CD4-positive, CD25-positive, alpha-beta regulatory T cell (primary cell): ENCODE results near the gene EIF3C. TPM values are rescaled to one million over a fixed set of nuclear protein-coding genes. Genes with fewer than 3 reads are reported as not detected.
"Not testable (repeated sequence)": the region's sequence is repeated elsewhere in the genome, so short reads cannot be mapped to it uniquely, and the experiment has no call there.

Experiments used
- ATAC-seq, 2 donors: fragments of 150-1000 bp; cut with Tn5 transposase; one replicate each; pipeline ENCODE4 v1.10.0; 2021; ENCODE audit warnings: low read depth in 2 of 2, moderate number of reproducible peaks in 2 of 2, moderate library complexity in 1 of 2
- DNase-seq, 3 donors: peaks; one replicate each; pipeline versions ENCODE4 v3.0.0 to v3.0.0-alpha.2; 2012 to 2022; ENCODE audit warnings: mixed read lengths in 1 of 3
- H3K27ac ChIP-seq: one replicate; pipeline ENCODE4 v1.7.0; 2013; ENCODE audit warnings: mild to moderate bottlenecking, low read length; ENCODE audit not compliant: insufficient read depth, poor library complexity, severe bottlenecking
- H3K27me3 ChIP-seq: one replicate; pipeline ENCODE4 v1.7.0; 2013; ENCODE audit warnings: low read length; ENCODE audit not compliant: control insufficient read depth, insufficient read depth
- H3K36me3 ChIP-seq: one replicate; pipeline ENCODE4 v1.7.0; 2013; ENCODE audit warnings: mild to moderate bottlenecking, low read length, moderate library complexity; ENCODE audit not compliant: control insufficient read depth, insufficient read depth
- H3K4me1 ChIP-seq: 2 replicates; pipeline ENCODE4 v1.7.0; 2013; ENCODE audit warnings: mild to moderate bottlenecking, low read length; ENCODE audit not compliant: insufficient read depth, control insufficient read depth, poor library complexity, severe bottlenecking
- H3K4me3 ChIP-seq: one replicate; pipeline ENCODE4 v1.7.0; 2013; ENCODE audit warnings: low read depth, mild to moderate bottlenecking, low read length, moderate library complexity
- H3K9me3 ChIP-seq, 2 experiments: 1 replicate in 1 of 2; 2 replicates in 1 of 2; pipeline ENCODE4 v1.7.0; 2013; ENCODE audit warnings: low read length in 2 of 2, mild to moderate bottlenecking in 1 of 2, moderate library complexity in 1 of 2; ENCODE audit not compliant: control insufficient read depth in 2 of 2
- H3K27ac Mint-ChIP-seq, 3 donors: one replicate each; pipeline ENCODE4 v1.8.0; 2020 to 2022; ENCODE audit warnings: mild to moderate bottlenecking in 3 of 3, mixed read lengths in 3 of 3, moderate library complexity in 2 of 3
- H3K27me3 Mint-ChIP-seq: one replicate; pipeline ENCODE4 v1.8.0; 2022; ENCODE audit warnings: mild to moderate bottlenecking, mixed read lengths
- H3K36me3 Mint-ChIP-seq: one replicate; pipeline ENCODE4 v1.8.0; 2020; ENCODE audit warnings: mixed read lengths
- H3K4me1 Mint-ChIP-seq, 4 donors: one replicate each; pipeline ENCODE4 v1.8.0; 2020 to 2022; ENCODE audit warnings: mixed read lengths in 4 of 4, mild to moderate bottlenecking in 1 of 4
- H3K4me3 Mint-ChIP-seq, 4 donors: one replicate each; pipeline ENCODE4 v1.8.0; 2020 to 2022; ENCODE audit warnings: mild to moderate bottlenecking in 4 of 4, mixed read lengths in 4 of 4, moderate library complexity in 3 of 4
- H3K9me3 Mint-ChIP-seq, 7 donors: one replicate each; pipeline ENCODE4 v1.8.0; 2020 to 2022; ENCODE audit warnings: mixed read lengths in 7 of 7, mild to moderate bottlenecking in 3 of 7, moderate library complexity in 2 of 7
- polyA plus RNA-seq, 4 donors: library from polyadenylated mRNA; unstranded; fragments of 300-500 nt; fragmentation: Illumina TruSeq; gene quantifications; one replicate each; pipeline ENCODE4 v1.2.3, GENCODE V29; 2021
- total RNA-seq: library from RNA; stranded (reverse); gene quantifications from one replicate; pipeline ENCODE4 v1.2.3, GENCODE V29; 2022

EIF3C gene
- total and polyA plus RNA-seq, 5 donors from 2014 or later = 131 to 214 (median 182) TPM

- not testable (repeated sequence) for H3K27ac Mint-ChIP-seq, H3K4me3 Mint-ChIP-seq
- peak in 1 of 2 donors; percentile 86 for ATAC-seq
These were observed 28.5 kb downstream of the EIF3C start for GRCh38 chr16:28739787-28740186.

DNA sequence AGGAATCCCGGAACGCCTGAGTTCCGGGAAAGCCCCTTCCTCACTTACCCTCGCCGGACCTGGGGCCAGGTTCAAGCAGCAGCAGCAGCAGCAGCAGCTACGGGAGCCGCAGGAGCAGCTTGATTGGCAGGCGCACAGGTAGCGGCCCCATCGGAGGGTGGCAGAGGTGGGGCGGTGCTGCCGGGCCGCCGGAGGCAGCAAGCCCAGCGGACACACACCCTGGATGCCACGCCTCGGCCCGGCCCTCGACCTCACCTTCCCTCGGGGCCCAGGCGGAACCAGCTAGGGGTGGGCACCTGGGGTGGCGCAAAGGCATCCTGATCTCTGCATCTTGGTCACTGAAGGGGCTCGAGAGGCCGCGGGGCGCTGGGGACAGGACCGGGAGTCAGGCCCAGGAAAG, 29.4 kb downstream of the EIF3C start:
- H3K4me1 ChIP-seq, H3K27me3 Mint-ChIP-seq, H3K4me3 ChIP-seq, H3K4me1 Mint-ChIP-seq, DNase-seq, H3K36me3 ChIP-seq, H3K4me3 Mint-ChIP-seq, H3K9me3 Mint-ChIP-seq, H3K9me3 ChIP-seq, H3K27ac Mint-ChIP-seq, ATAC-seq, H3K27me3 ChIP-seq, H3K27ac ChIP-seq, H3K36me3 Mint-ChIP-seq: not testable (repeated sequence)

More at GRCh38 chr16:28739787-28740186, 28.5 kb downstream of the EIF3C start:
- not testable (repeated sequence) for DNase-seq, H3K4me1 Mint-ChIP-seq, H3K4me3 ChIP-seq, H3K9me3 Mint-ChIP-seq, H3K27me3 ChIP-seq, H3K27me3 Mint-ChIP-seq, H3K4me1 ChIP-seq, H3K36me3 ChIP-seq, H3K27ac ChIP-seq, H3K36me3 Mint-ChIP-seq, H3K9me3 ChIP-seq

DNA sequence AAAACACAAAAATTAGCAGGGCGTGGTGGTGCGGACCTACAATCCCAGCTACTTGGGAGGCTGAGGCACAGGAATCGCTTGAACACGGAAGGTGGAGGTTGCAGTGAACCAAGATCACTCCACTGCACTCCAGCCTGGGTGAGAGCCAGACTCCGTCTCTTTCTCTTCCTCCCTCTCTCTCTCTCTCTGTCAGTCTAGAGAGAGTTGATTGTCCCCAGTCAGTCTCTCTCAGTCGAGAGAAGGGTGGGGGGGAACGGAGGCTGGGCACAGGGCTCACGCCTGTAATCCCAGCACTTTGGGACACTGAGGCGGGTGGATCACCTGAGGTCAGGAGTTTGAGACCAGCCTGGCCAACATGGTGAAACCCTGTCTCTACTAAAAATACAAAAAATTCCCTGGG, 30.0 kb downstream of the EIF3C start:
- not testable (repeated sequence) for H3K27ac ChIP-seq, H3K36me3 ChIP-seq, H3K9me3 ChIP-seq, ATAC-seq, H3K27me3 Mint-ChIP-seq, H3K27ac Mint-ChIP-seq, H3K9me3 Mint-ChIP-seq, H3K4me3 Mint-ChIP-seq, H3K36me3 Mint-ChIP-seq, H3K4me1 ChIP-seq, DNase-seq, H3K4me3 ChIP-seq, H3K4me1 Mint-ChIP-seq, H3K27me3 ChIP-seq

DNA sequence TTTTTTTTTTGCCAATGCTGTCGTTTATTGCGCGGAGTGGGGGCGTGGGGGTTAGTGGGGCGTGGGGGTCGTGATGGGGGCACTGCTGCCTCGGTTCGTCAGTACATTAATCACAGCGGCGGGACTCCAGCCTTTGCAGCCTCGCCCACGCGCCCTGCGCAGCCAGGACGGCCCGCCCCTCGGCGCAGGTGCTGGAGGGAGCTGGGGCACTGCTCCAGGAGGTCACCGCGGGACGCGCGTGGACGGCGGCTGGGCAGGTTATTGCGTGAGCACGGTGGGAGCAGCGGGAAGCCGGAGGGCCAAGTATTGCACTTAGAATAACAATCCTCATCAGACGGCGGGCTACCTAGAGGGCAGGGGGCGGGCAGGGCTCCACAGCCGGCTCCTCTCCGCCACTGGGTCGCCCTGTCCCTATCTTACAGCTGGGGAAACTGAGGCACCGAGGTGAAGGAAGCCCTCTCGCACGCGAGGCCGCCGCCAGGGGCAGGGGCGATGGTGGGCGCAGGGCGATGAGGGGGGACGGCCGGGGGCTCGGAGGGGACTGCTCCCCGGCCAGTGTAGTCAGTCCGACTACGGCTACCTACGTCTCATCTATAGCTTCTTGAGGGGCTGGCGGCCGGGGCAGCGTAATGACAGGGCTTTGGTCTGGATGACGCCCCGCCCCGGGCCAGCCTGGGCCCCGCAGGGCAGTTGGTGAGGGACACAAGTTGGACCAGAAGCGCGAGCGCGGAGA, 35.5 kb downstream of the EIF3C start:
- not testable (repeated sequence) for H3K4me3 Mint-ChIP-seq, H3K9me3 Mint-ChIP-seq, H3K27ac Mint-ChIP-seq, ATAC-seq, H3K36me3 ChIP-seq, H3K4me1 ChIP-seq, H3K9me3 ChIP-seq, H3K27ac ChIP-seq, DNase-seq, H3K4me3 ChIP-seq, H3K36me3 Mint-ChIP-seq, H3K27me3 Mint-ChIP-seq, H3K4me1 Mint-ChIP-seq, H3K27me3 ChIP-seq

DNA sequence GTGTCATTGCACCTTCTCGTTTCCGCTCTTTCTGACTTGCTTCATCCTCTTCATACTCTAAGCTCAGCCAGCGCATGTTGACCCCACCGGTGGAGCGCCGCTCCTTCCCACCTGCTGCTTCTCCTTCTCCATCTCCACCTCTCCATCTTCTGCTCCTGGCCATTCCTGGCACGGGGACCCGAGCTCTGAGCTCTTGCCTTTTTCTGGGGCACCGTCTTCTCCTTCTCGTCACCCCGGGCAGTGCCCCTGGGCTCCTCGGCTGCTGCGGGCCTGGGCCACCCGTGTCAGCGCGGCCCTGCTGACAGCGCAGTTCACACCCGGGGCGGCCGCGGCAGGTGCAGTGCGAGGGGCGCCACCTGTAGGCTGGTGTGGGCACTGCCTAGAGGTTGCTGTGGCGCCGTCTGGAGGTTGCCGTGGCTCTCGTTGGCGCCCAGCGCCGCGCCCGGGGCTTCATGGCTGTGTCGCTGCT, 38.8 kb downstream of the EIF3C start:
- not testable (repeated sequence) for H3K9me3 ChIP-seq, H3K4me1 Mint-ChIP-seq, H3K4me1 ChIP-seq, H3K9me3 Mint-ChIP-seq, H3K4me3 ChIP-seq, H3K36me3 Mint-ChIP-seq, H3K27ac Mint-ChIP-seq, H3K27me3 Mint-ChIP-seq, H3K27me3 ChIP-seq, H3K27ac ChIP-seq, H3K36me3 ChIP-seq
- peak overlapping the region in 1 of 4 donors; percentile 48 for H3K4me3 Mint-ChIP-seq
- DNase-seq (peak in 2 of 3 donors; percentile 26 to 58), ATAC-seq (peak; percentile 99)

- H3K27ac ChIP-seq, DNase-seq, H3K27me3 ChIP-seq, H3K9me3 Mint-ChIP-seq, H3K4me1 ChIP-seq, H3K27ac Mint-ChIP-seq, H3K4me1 Mint-ChIP-seq, H3K27me3 Mint-ChIP-seq, H3K4me3 Mint-ChIP-seq, H3K36me3 ChIP-seq, H3K9me3 ChIP-seq, H3K36me3 Mint-ChIP-seq, H3K4me3 ChIP-seq: not testable (repeated sequence)
- ATAC-seq = peak in 1 of 2 donors; percentile 2
These were observed 39.3 kb downstream of the EIF3C start for GRCh38 chr16:28750469-28751067.

DNA sequence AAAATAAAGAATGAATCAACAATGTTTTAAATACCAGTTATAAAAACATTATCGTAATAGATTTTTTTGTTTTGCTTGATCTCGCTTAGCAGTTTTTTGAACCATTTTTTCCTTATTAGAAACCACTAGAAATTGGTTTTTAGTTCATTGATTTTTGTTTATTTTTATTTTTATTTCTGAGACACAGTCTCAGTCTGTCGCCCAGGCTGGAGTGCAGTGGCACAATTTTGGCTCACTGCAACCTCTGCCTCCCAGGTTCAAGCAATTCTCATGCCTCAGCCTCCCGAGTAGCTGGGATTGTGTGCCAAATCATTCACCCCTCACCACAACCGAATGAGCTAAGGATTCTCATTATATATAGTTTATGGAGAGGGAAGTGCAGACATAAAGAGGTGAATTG, 40.2 kb downstream of the EIF3C start, which contains the start of gene NPIPB9:
TSS of gene NPIPB9 (plus strand) at position 301 of the 400 bp plus-strand sequence.
- H3K4me1 ChIP-seq, H3K36me3 ChIP-seq, H3K27ac ChIP-seq, ATAC-seq, H3K27me3 Mint-ChIP-seq, H3K27me3 ChIP-seq, H3K27ac Mint-ChIP-seq, H3K9me3 ChIP-seq, H3K4me3 ChIP-seq, H3K36me3 Mint-ChIP-seq, H3K4me3 Mint-ChIP-seq, H3K9me3 Mint-ChIP-seq, H3K4me1 Mint-ChIP-seq, DNase-seq: not testable (repeated sequence)

- not testable (repeated sequence) for DNase-seq, H3K9me3 ChIP-seq, H3K4me1 Mint-ChIP-seq, H3K4me3 ChIP-seq, H3K36me3 Mint-ChIP-seq, H3K27ac ChIP-seq, H3K4me3 Mint-ChIP-seq, H3K27ac Mint-ChIP-seq, H3K27me3 ChIP-seq, H3K36me3 ChIP-seq, H3K27me3 Mint-ChIP-seq, ATAC-seq, H3K9me3 Mint-ChIP-seq, H3K4me1 ChIP-seq
These were observed 70.4 kb downstream of the EIF3C start for GRCh38 chr16:28781697-28782096.
